Activated effector memory CD4-positive, alpha-beta T cell treated with Interleukin-2 at 50 U/mL for 16 hours (primary cell): ENCODE results near the gene CDC7.
"Not testable (repeated sequence)": the region's sequence is repeated elsewhere in the genome, so short reads cannot be mapped to it uniquely, and the experiment has no call there.

Experiments
- DNase-seq: peaks from one replicate; pipeline ENCODE4 v3.0.0-alpha.2; 2020

The CDC7 gene

DNA sequence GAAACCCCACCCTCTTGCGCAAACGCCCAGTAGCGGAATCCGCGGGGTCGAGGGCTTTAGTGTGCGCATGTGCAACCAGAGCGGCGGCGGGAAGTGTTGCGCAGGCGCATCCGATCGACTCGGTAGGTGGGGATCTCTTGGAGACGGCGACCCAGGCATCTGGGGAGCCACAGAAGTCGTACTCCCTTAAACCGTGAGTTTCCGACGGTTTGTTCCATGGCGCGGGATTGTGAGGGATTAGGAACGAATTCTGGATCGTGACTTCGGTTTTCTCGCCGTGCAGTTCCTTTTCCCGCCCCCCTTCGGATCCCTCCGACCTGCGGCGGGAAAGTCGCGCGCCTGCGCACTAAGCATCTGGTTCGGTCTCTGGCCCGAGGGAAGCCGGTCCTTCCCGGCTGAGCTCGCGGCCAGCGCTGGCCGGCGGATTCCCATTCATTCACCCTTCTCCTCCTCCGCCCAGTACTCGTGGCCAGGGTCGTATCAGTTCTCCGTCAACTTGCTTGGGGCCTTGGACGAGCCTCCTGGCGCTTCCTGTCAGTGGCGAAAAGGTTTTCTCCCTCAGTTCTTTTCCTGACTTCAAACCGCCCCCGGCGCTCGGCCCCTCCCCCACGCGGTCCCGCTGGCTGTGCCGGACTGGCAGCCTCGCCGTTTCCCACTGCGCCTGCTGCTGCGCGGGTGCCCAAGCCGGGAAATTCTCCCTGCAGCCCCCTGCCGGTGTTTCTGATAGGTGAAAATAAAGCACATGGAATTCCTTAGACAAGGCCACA is at the start of gene CDC7:
Gene CDC7 (plus strand): TSS at position 96 of the 767 bp plus-strand sequence. CDS start 866 bp downstream, outside the sequence.
- DNase-seq: peak; percentile 69

- no peak for DNase-seq
These were observed 46.5 kb upstream of the CDC7 start for GRCh38 chr1:91454136-91454535.

- DNase-seq: no peak
These were observed 45.3 kb upstream of the CDC7 start for GRCh38 chr1:91455334-91455733.

GRCh38 chr1:91455896-91456295 is 44.8 kb upstream of the CDC7 start:
- no peak for DNase-seq

GRCh38 chr1:91465350-91465749 is 35.3 kb upstream of the CDC7 start:
- not testable (repeated sequence) for DNase-seq

DNA sequence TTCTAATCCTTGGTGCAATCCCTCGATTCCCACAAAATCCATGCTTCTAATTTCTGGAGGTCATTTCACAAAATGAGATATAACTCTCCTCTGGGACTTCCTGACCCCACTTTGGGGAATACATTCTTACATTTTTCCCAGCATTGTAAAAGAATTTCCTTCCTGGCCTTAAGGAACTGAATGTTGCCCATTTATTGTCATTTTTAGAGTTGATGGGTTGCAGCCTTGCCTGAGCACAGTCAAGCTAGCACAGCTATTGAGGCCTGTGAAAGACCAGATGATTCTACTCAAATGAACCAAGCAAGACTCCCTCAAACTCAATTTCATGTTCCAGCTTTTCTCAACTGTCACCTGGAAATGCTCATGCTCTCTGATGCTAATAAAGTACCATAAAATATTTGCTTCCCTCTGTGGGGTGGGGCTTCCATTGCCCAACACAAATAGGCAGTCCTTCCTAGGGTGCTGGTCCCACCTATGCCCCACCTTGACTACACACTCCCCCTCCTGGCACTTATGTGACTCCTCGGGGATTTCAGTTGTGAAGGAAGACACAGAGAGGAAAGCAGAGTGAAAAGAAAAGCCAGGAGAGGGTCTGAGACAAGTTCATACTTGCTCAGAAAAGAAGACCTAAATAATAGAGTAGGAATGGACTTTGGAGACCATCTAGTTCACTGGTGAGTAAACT is 24.0 kb upstream of the CDC7 start:
- no peak for DNase-seq

DNA sequence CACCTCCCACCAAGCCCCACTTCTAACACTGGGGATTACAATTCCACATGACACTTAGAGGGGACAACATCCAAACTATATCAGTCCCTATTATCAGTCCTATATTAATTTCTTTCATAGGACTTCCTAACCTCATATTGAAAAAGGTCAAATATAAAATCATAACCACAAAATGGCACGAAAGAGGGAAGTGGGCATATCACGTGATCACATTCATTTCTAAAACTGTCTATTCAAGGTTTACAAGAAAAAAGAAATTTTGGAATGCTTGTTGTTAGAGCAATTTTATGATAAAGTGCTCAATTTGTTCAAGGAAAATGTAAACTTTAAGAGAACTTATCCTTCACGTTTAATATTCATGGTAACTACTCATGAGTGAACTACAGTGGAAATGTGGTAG is 13.2 kb upstream of the CDC7 start:
- no peak for DNase-seq

- DNase-seq: no peak
These were observed 10.2 kb upstream of the CDC7 start for GRCh38 chr1:91490501-91490900.

DNA sequence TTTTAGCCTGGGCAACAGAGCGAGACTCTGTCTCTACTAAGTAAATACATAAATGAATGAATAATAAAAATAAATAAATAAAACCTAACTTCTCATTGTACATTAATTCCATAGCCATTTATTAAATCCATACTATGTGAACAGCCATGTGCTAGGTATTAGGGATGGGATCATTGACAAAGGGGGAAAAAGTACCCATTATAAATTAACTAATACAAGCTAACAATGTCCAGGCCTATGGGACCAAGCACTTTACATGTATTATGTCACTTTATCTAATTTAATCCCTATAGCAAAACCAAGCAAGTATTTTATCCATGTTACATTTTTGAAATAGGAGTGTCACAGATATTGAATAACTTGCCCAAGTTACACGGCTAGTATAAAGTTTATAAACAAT is 2.6 kb upstream of the CDC7 start:
- DNase-seq: no peak

DNA sequence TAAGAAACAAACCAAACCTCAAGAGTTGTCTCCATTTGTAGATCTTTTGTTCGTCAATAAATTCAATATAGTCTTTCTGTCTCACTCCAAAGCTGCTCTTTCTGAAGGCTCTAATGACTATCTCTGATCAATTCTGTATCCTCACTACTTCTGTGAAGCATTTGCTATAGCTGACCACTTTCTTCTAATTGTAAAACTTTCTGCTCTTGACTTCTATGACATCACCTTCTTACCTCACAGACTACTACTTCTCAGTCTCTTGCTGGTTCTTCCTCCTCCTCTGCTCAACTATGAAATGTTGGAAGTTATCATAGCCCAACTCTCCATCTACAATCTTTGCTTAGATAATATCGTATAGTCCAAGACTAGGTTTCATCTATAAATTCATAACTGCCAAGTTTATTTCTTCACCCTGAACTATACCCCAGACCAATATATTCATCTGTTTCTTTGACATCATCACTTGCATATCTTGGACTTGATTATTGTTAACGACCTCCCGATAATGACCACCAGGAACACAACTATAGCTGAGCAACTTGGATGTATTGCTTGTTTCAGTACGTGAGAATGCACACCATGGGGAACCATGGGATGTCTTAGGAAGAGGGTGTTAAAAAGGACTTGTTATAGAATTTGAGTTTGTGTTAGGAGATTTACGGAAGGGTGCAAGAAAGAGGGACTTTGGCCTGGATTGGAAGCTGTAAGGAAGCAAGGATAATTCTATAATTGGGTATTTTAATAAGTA is 2.0 kb upstream of the CDC7 start:
- DNase-seq: no peak

DNA sequence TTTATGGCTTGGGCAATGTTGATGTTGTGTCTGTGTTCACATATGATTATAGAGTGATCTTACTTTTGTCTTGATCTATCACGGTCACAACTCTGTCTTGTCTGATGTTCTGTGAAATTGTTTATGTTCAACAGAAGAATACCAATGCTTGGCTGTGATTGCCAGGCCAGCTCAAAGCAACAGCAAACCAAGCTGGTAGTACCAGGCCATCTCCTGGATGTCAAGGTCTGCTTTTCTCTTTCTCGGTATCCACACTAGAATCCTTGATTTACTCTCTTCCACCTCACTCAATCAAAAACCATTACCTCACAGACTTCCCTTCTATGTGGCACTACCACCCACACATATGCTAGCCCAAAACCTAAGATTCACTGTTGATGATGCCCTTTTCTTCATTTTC is 1.3 kb upstream of the CDC7 start:
- DNase-seq: no peak

GRCh38 chr1:91499904-91500755 is 521 bp upstream of the CDC7 start:
- DNase-seq: no peak

- no peak for DNase-seq
These were observed 836 bp downstream of the CDC7 start for GRCh38 chr1:91501523-91501851.

- DNase-seq: no peak
These were observed 1.5 kb downstream of the CDC7 start for GRCh38 chr1:91501971-91502671.

- no peak for DNase-seq
These were observed 2.1 kb downstream of the CDC7 start for GRCh38 chr1:91502672-91503184.

- no peak for DNase-seq
These were observed 2.8 kb downstream of the CDC7 start for GRCh38 chr1:91503332-91503900.

GRCh38 chr1:91503975-91504530 is 3.4 kb downstream of the CDC7 start:
- no peak for DNase-seq

- DNase-seq: no peak
These were observed 4.4 kb downstream of the CDC7 start for GRCh38 chr1:91505086-91505485.

GRCh38 chr1:91506071-91506470 is 5.4 kb downstream of the CDC7 start:
- no peak for DNase-seq

DNA sequence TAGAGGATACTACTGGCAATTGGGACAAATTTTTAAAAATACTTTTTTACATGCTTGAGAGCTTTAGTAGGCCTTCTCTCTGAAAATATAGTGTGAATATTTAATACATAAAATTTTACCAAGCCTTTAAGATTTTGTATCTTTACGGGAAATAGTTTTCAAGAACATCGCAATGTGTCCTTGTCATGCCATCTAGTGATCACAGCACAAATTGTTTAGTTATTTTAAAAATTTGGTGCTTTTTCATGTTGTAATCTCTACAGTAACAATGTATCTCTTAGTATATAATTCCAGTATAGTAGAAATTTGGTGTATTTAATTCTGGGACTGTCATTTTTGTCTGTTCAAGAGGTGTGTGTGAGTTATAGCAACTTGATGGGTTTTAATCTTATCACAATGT is 6.7 kb downstream of the CDC7 start:
- DNase-seq: no peak

DNA sequence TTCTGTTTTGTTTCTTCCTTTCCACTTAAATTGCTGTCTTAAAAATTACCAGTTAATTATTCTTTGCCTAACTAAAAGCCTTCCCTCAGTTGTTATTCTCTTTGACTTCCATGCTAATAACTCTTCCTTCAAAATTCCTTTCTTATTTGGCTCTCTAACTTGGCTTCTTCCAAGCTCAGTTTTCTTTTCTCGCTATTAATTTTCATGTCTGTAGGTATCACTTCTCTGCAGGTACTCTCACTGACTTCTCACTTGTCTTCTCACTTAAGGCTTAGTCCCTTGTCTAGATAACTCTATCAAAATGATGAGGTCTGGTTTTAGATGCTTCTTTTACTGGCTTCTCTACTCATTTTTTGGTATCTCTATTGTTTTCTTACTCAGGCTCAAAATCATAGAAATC is 10.1 kb downstream of the CDC7 start:
- DNase-seq: no peak
